ENCODE results near the gene FIGNL2.
"Not testable (repeated sequence)": the region's sequence is repeated elsewhere in the genome, so short reads cannot be mapped to it uniquely, and the experiment has no call there.

The FIGNL2 gene

DNA sequence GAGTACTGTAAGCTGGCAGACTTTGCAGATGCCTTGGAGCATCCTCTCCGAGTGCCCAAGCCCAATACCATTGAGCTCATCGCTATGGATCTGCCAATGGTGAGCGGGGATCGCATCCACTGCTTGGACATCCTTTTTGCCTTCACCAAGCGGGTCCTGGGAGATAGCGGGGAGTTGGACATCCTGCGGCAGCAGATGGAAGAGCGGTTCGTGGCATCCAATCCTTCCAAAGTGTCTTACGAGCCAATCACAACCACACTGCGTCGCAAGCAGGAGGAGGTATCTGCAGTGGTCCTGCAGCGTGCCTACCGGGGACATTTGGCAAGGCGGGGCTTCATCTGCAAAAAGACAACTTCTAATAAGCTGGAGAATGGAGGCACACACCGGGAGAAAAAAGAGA, 41.6 kb downstream of the FIGNL2 start:
- TF ChIP-seq, protein P1, sequence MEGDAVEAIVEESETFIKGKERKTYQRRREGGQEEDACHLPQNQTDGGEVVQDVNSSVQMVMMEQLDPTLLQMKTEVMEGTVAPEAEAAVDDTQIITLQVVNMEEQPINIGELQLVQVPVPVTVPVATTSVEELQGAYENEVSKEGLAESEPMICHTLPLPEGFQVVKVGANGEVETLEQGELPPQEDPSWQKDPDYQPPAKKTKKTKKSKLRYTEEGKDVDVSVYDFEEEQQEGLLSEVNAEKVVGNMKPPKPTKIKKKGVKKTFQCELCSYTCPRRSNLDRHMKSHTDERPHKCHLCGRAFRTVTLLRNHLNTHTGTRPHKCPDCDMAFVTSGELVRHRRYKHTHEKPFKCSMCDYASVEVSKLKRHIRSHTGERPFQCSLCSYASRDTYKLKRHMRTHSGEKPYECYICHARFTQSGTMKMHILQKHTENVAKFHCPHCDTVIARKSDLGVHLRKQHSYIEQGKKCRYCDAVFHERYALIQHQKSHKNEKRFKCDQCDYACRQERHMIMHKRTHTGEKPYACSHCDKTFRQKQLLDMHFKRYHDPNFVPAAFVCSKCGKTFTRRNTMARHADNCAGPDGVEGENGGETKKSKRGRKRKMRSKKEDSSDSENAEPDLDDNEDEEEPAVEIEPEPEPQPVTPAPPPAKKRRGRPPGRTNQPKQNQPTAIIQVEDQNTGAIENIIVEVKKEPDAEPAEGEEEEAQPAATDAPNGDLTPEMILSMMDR (IDR thresholded peaks at IDR 0.05), result no peak
- Histone ChIP-seq H3K27ac (no peak overlapping the region), H3K27me3 (no peaks in the 10 kb centered on the region), H3K4me3 (ENCODE audit: low read depth in 1 of 2, low read length in 1 of 2) (no peak overlapping the region), H3K9me3 (no peaks in the 10 kb centered on the region), H3K36me3 (peaks cover 6% of the 10 kb centered on the region), H3K4me1 (ENCODE audit: control insufficient read depth in 1 of 2, insufficient read depth in 1 of 2, low read depth in 1 of 2, low read length in 1 of 2) (no peaks in the 10 kb centered on the region)

DNA sequence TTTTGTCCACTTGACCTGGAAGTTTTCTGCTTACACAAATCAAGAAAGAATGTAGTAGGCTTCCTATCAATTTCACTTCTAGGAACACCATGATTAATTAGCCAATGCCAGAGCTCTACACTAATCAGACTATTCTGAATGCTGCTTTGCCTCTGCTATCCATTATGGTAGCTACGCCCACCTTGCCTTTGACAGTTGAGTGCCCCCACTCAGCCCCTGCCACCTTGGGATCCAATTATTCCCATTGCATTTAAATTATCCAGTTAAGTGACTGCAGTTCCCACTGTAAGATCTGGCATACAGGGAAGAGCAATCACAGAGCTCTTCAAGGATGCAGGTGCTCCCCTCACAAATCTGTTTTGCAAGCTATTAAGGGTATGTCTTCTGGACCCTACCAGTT, 47.5 kb downstream of the FIGNL2 start:
- H3K27ac ChIP-seq, result no peak overlapping the region
- TF ChIP-seq, protein P1 (IDR thresholded peaks at IDR 0.05), result no peak
- H3K36me3 ChIP-seq, result peaks cover 16% of the 10 kb centered on the region
- no peak overlapping the region for H3K4me3 ChIP-seq (ENCODE audit: low read depth in 1 of 2, low read length in 1 of 2)
- no peaks in the 10 kb centered on the region for H3K9me3 ChIP-seq
- no peaks in the 10 kb centered on the region for H3K27me3 ChIP-seq
- no peaks in the 10 kb centered on the region for H3K4me1 ChIP-seq (ENCODE audit: control insufficient read depth in 1 of 2, insufficient read depth in 1 of 2, low read depth in 1 of 2, low read length in 1 of 2)

DNA sequence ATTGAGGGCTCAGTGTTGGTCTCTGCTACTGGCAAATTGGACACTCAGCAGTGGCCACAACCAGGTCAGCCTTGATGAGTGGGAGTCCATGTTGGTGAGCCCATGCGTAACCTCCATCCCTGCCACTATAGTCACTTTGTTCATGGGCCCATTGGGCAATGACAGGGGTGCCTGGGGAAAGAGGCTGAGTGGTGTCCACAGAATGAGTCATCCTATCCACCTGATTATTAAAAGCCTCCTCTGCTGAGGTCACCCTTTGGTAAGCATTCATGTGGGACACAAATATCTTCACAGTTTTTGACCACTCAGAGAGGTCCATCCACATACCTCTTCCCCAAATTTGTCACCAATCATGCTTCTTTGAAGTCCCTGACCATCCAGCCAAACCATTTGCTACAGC, 50.0 kb downstream of the FIGNL2 start:
- H3K27me3 ChIP-seq, result no peaks in the 10 kb centered on the region
- no peak overlapping the region for H3K4me3 ChIP-seq (ENCODE audit: low read depth in 1 of 2, low read length in 1 of 2)
- H3K36me3 ChIP-seq, result peaks cover 37% of the 10 kb centered on the region
- H3K27ac ChIP-seq, result no peak overlapping the region
- TF ChIP-seq, protein P1 (IDR thresholded peaks at IDR 0.05), result no peak
- H3K9me3 ChIP-seq, result no peaks in the 10 kb centered on the region
- H3K4me1 ChIP-seq (ENCODE audit: control insufficient read depth in 1 of 2, insufficient read depth in 1 of 2, low read depth in 1 of 2, low read length in 1 of 2), result no peaks in the 10 kb centered on the region

DNA sequence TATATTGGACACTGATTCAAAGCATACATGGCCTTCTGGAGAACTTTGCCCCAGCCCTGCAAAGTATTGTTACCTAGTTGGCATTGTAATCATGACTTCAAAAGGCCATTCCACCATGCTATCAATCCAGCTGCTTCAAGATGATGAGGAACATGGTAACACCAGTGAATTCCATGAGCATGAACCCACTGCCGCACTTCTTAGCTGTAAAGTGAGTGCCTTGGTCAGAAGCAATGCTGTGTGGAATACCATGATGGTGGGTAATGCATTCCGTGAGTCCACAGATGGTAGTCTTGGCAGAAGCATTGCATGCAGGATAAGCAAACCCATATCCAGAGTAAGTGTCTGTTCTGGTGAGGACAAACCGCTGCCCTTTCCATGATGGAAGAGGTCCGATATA, 50.5 kb downstream of the FIGNL2 start:
- H3K4me1 ChIP-seq (ENCODE audit: control insufficient read depth in 1 of 2, insufficient read depth in 1 of 2, low read depth in 1 of 2, low read length in 1 of 2); H3K27me3 ChIP-seq; H3K27ac ChIP-seq; H3K4me3 ChIP-seq (ENCODE audit: low read depth in 1 of 2, low read length in 1 of 2); H3K9me3 ChIP-seq: not testable (repeated sequence)
- H3K36me3 ChIP-seq, result peaks cover 37% of the 10 kb centered on the region

DNA sequence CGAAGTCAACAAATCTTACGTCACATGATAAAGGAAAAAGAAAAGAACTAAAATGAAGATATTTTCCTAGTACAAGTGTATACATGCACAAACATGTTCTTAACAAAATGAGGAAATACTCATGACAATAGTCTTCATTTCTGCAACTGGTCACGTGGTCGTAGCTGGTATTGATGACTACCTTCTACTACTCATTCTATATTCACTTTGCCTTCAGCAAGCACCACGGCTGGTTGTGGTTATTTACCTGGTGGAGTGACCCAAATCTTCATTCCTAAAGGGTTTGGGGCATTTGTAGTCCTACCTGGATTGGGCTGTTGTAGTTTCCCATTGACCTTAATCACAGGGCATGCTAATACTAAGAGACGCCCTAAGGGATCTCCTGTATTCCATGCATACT, 51.2 kb downstream of the FIGNL2 start:
- Histone ChIP-seq H3K36me3 (peaks cover 37% of the 10 kb centered on the region), H3K9me3 (no peaks in the 10 kb centered on the region)
- TF ChIP-seq, protein P1 (IDR thresholded peaks at IDR 0.05), result no peak

DNA sequence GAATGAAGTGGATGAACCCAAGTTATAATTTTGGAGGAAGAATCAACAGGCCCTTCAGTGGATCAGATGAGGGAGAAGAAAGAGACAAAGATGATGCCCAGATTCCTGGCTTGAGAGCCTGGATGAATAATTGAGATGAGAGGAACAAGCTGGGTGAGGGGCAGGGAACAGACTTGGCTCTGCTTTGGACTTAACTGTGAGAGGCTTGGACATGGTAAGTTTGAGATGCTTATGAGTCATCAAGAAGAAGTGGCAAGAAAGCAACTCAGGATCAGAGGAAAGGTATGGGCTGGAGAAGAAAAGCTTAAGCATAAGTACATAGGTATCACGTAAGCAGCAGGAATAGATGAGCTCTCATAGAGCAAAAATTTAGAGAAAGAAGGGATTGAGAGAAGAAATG, 55.3 kb downstream of the FIGNL2 start:
- H3K36me3 ChIP-seq, result peaks cover 61% of the 10 kb centered on the region
- no peaks in the 10 kb centered on the region for H3K27me3 ChIP-seq
- no peak overlapping the region for H3K27ac ChIP-seq
- H3K4me1 ChIP-seq (ENCODE audit: control insufficient read depth in 1 of 2, insufficient read depth in 1 of 2, low read depth in 1 of 2, low read length in 1 of 2), result no peaks in the 10 kb centered on the region
- no peaks in the 10 kb centered on the region for H3K9me3 ChIP-seq
- TF ChIP-seq, protein P1 (IDR thresholded peaks at IDR 0.05), result no peak
- H3K4me3 ChIP-seq (ENCODE audit: low read depth in 1 of 2, low read length in 1 of 2), result no peak overlapping the region

More for the DNA sequence above, 51.2 kb downstream of the FIGNL2 start:
- no peaks in the 10 kb centered on the region for H3K27me3 ChIP-seq
- no peak overlapping the region for H3K27ac ChIP-seq
- no peak overlapping the region for H3K4me3 ChIP-seq (ENCODE audit: low read depth in 1 of 2, low read length in 1 of 2)
- no peaks in the 10 kb centered on the region for H3K4me1 ChIP-seq (ENCODE audit: control insufficient read depth in 1 of 2, insufficient read depth in 1 of 2, low read depth in 1 of 2, low read length in 1 of 2)
